H9 (cell line): Measurements from ENCODE around the gene RO60. TPM values are rescaled to one million over a fixed set of nuclear protein-coding genes. Genes with fewer than 3 reads are reported as not detected.

ENCODE experiments used
- DNase-seq: peaks from one replicate; pipeline ENCODE4 v3.0.0-alpha.2; 2017
- H2AFZ ChIP-seq: one replicate; pipeline ENCODE4 v1.6.1; 2013; ENCODE audit warnings: mild to moderate bottlenecking, low read length, control low read depth, moderate library complexity
- H2AK5ac ChIP-seq: 2 replicates; pipeline ENCODE4 v1.6.1; 2013; ENCODE audit warnings: low read length, control low read depth, mixed read lengths; ENCODE audit not compliant: insufficient read length
- H2BK120ac ChIP-seq: one replicate; pipeline ENCODE4 v1.6.1; 2013; ENCODE audit warnings: low read depth, mild to moderate bottlenecking, low read length, control low read depth, inconsistent platforms; ENCODE audit not compliant: poor library complexity, severe bottlenecking
- H2BK12ac ChIP-seq: 2 replicates; pipeline ENCODE4 v1.6.1; 2013; ENCODE audit warnings: low read length, control low read depth, mixed read lengths, low read depth; ENCODE audit not compliant: insufficient read length
- H2BK15ac ChIP-seq: 2 replicates; pipeline ENCODE4 v1.6.1; 2013; ENCODE audit warnings: low read depth, low read length, control low read depth
- H2BK20ac ChIP-seq: one replicate; pipeline ENCODE4 v1.6.1; 2013; ENCODE audit warnings: low read depth, mild to moderate bottlenecking, low read length, control low read depth, inconsistent platforms; ENCODE audit not compliant: poor library complexity, severe bottlenecking
- H2BK5ac ChIP-seq: 2 replicates; pipeline ENCODE4 v1.6.1; 2013; ENCODE audit warnings: low read length, control low read depth, mixed read lengths; ENCODE audit not compliant: insufficient read length
- H3K14ac ChIP-seq: 2 replicates; pipeline ENCODE4 v1.6.1; 2013; ENCODE audit warnings: low read length, control low read depth; ENCODE audit not compliant: insufficient read depth
- H3K18ac ChIP-seq: 2 replicates; pipeline ENCODE4 v1.6.1; 2013; ENCODE audit warnings: low read depth, mild to moderate bottlenecking, mixed read lengths, low read length, control low read depth; ENCODE audit not compliant: insufficient read length
- H3K23ac ChIP-seq: 2 replicates; pipeline ENCODE4 v1.6.1; 2013; ENCODE audit warnings: low read length, control low read depth, mixed read lengths, low read depth; ENCODE audit not compliant: insufficient read length
- H3K23me2 ChIP-seq: 2 replicates; pipeline ENCODE4 v1.6.1; 2013; ENCODE audit warnings: low read depth, mild to moderate bottlenecking, mixed read lengths, low read length, control low read depth; ENCODE audit not compliant: insufficient read length, poor library complexity, severe bottlenecking
- H3K27ac ChIP-seq: 2 replicates; pipeline ENCODE4 v1.5.1; 2013; ENCODE audit warnings: low read length, control low read depth, mixed read lengths, low read depth; ENCODE audit not compliant: insufficient read length
- H3K27me3 ChIP-seq: 2 replicates; pipeline ENCODE4 v1.6.1; 2013; ENCODE audit warnings: low read length, control low read depth, inconsistent platforms; ENCODE audit not compliant: insufficient read depth
- H3K4ac ChIP-seq: 2 replicates; pipeline ENCODE4 v1.6.1; 2013; ENCODE audit warnings: low read depth, mild to moderate bottlenecking, control low read depth, inconsistent platforms, low read length, moderate library complexity
- H3K4me1 ChIP-seq: 2 replicates; pipeline ENCODE4 v1.6.1; 2013; ENCODE audit warnings: low read length, control low read depth, inconsistent platforms; ENCODE audit not compliant: insufficient read depth
- H3K4me2 ChIP-seq: 2 replicates; pipeline ENCODE4 v1.6.1; 2013; ENCODE audit warnings: low read length, control low read depth, mixed read lengths; ENCODE audit not compliant: insufficient read length, insufficient read depth
- H3K56ac ChIP-seq: 2 replicates; pipeline ENCODE4 v1.6.1; 2013; ENCODE audit warnings: low read depth, mild to moderate bottlenecking, mixed read lengths, low read length, control low read depth; ENCODE audit not compliant: insufficient read length
- H3K79me1 ChIP-seq: 2 replicates; pipeline ENCODE4 v1.6.1; 2013; ENCODE audit warnings: low read depth, mild to moderate bottlenecking, moderate library complexity, low read length, control low read depth, inconsistent platforms; ENCODE audit not compliant: insufficient read depth, poor library complexity, severe bottlenecking
- H3K79me2 ChIP-seq: 2 replicates; pipeline ENCODE4 v1.6.1; 2013; ENCODE audit warnings: low read length, control low read depth, inconsistent platforms; ENCODE audit not compliant: insufficient read depth
- H3K9ac ChIP-seq: 2 replicates; pipeline ENCODE4 v1.6.1; 2013; ENCODE audit warnings: low read length, control low read depth, mixed read lengths; ENCODE audit not compliant: insufficient read length; ENCODE audit errors: extremely low read depth
- H3K9me3 ChIP-seq: one replicate; pipeline ENCODE4 v1.6.1; 2013; ENCODE audit warnings: low read depth, low read length, inconsistent platforms; ENCODE audit not compliant: control insufficient read depth
- H3T11ph ChIP-seq: one replicate; pipeline ENCODE4 v1.6.1; 2013; ENCODE audit warnings: mild to moderate bottlenecking, low read length, control low read depth, inconsistent platforms
- H4K20me1 ChIP-seq: one replicate; pipeline ENCODE4 v1.6.1; 2013; ENCODE audit not compliant: control insufficient read depth, insufficient read length, insufficient read depth
- H4K5ac ChIP-seq: 2 replicates; pipeline ENCODE4 v1.6.1; 2013; ENCODE audit warnings: low read depth, mild to moderate bottlenecking, mixed read lengths, low read length, control low read depth; ENCODE audit not compliant: insufficient read length
- H4K8ac ChIP-seq: replicated peaks from 2 replicates; pipeline ENCODE4 v1.6.1; 2013; ENCODE audit warnings: low read length, control low read depth, mixed read lengths, low read depth; ENCODE audit not compliant: insufficient read length
- H4K91ac ChIP-seq: 2 replicates; pipeline ENCODE4 v1.6.1; 2013; ENCODE audit warnings: low read depth, mild to moderate bottlenecking, moderate library complexity, mixed read lengths, low read length, control low read depth; ENCODE audit not compliant: insufficient read length
- H3K27ac Mint-ChIP-seq, 3 experiments: 2 replicates in 2 of 3; 3 replicates in 1 of 3; pipeline ENCODE4 v1.8.0; 2020 to 2021; ENCODE audit warnings: mixed read lengths in 3 of 3, mild to moderate bottlenecking in 1 of 3, moderate library complexity in 1 of 3
- H3K27me3 Mint-ChIP-seq: 2 replicates; pipeline ENCODE4 v1.8.0; 2021; ENCODE audit warnings: low read depth, mild to moderate bottlenecking, moderate library complexity, mixed read lengths
- H3K36me3 Mint-ChIP-seq, 3 experiments: 2 replicates in 2 of 3; 3 replicates in 1 of 3; pipeline ENCODE4 v1.8.0; 2020 to 2021; ENCODE audit warnings: low read depth in 3 of 3, mixed read lengths in 3 of 3; ENCODE audit not compliant: insufficient read depth in 1 of 3
- H3K4me1 Mint-ChIP-seq, 2 experiments: 2 replicates each; pipeline ENCODE4 v1.8.0; 2020; ENCODE audit warnings: mixed read lengths in 2 of 2
- H3K4me3 Mint-ChIP-seq, 2 experiments: 2 replicates in 1 of 2; 3 replicates in 1 of 2; pipeline ENCODE4 v1.8.0; 2020 to 2021; ENCODE audit warnings: mild to moderate bottlenecking in 2 of 2, mixed read lengths in 2 of 2, moderate library complexity in 1 of 2
- H3K9me3 Mint-ChIP-seq, 2 experiments: 2 replicates in 1 of 2; 3 replicates in 1 of 2; pipeline ENCODE4 v1.8.0; 2020; ENCODE audit warnings: mild to moderate bottlenecking in 2 of 2, mixed read lengths in 2 of 2, moderate library complexity in 1 of 2
- WGBS: extraction: QIAGEN DNeasy Blood & Tissue Kit; methylation state at CpG from one replicate; pipeline ENCODE4 v1.1.7; 2013; ENCODE audit warnings: missing lambda C conversion rate, low lambda C conversion rate, mixed read lengths; ENCODE audit not compliant: insufficient read length; ENCODE audit errors: extremely low coverage; 5-methylcytosine and 5-hydroxymethylcytosine counted together
- total RNA-seq: library from RNA; stranded (reverse); gene quantifications from 2 replicates; pipeline ENCODE4 v1.2.1, GENCODE V29; 2021
- TF ChIP-seq, protein P1 (sequence below): fragments of 200-600 bp; sonication (generic); conservative IDR thresholded peaks from 3 replicates; pipeline ENCODE4 v1.8.0; 2021; ENCODE audit warnings: antibody characterized with exemption, mild to moderate bottlenecking

The RO60 gene
- total RNA-seq, 1 experiment from 2014 or later = 84.7 TPM

DNA sequence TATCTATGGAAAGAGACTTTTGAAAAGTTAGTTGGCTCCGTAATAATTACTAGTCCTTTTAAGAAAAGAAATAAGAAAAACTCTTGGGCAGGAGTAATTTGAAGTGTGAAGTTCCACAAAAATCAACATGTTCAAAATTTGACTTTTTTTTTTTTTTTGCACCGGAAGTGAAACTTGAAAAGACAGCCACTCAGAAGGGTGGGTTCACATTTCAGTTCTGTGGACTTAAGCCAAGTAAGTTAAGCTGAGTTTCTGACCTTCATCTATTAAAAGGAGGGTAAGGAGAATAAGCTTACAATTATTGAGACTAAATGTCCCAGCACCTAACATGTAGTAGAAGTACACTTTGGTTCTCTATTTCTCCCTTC is 11.0 kb downstream of the RO60 start:
- H3K79me2 ChIP-seq = peaks cover 6% of the 10 kb centered on the region; the same call in 1 of the 2 replicates
- no peak overlapping the region for H3K18ac ChIP-seq
- Mint-ChIP-seq H3K4me3 (no peak overlapping the region), H3K27ac (no peak overlapping the region), H3K4me1 (peaks cover 2 to 5% of the 10 kb centered on the region in 2 experiments; a peak in 3 of 4 replicates), H3K9me3 (no peaks in the 10 kb centered on the region), H3K36me3 (peaks cover 6 to 9% (median 8%) of the 10 kb centered on the region in 3 experiments; a peak in 5 of 7 replicates), H3K27me3 (no peaks in the 10 kb centered on the region)
- no peak overlapping the region for H3K9ac ChIP-seq
- H4K20me1 ChIP-seq = no peaks in the 10 kb centered on the region
- H2BK15ac ChIP-seq = no peak overlapping the region
- no peak overlapping the region for H3K4ac ChIP-seq
- no peak overlapping the region for H2BK20ac ChIP-seq
- H2AFZ ChIP-seq = no peak overlapping the region
- H3K27ac ChIP-seq = no peak overlapping the region
- H3K14ac ChIP-seq = no peak overlapping the region
- H2BK120ac ChIP-seq = no peak overlapping the region
- WGBS = no CpG with 5 or more reads among the region's 2 CpGs
- H3K23me2 ChIP-seq = no peaks in the 10 kb centered on the region
- no peak for DNase-seq
- no peak overlapping the region for H3T11ph ChIP-seq
- H4K91ac ChIP-seq = no peak overlapping the region
- H2BK12ac ChIP-seq = no peak overlapping the region
- TF ChIP-seq, protein P1, sequence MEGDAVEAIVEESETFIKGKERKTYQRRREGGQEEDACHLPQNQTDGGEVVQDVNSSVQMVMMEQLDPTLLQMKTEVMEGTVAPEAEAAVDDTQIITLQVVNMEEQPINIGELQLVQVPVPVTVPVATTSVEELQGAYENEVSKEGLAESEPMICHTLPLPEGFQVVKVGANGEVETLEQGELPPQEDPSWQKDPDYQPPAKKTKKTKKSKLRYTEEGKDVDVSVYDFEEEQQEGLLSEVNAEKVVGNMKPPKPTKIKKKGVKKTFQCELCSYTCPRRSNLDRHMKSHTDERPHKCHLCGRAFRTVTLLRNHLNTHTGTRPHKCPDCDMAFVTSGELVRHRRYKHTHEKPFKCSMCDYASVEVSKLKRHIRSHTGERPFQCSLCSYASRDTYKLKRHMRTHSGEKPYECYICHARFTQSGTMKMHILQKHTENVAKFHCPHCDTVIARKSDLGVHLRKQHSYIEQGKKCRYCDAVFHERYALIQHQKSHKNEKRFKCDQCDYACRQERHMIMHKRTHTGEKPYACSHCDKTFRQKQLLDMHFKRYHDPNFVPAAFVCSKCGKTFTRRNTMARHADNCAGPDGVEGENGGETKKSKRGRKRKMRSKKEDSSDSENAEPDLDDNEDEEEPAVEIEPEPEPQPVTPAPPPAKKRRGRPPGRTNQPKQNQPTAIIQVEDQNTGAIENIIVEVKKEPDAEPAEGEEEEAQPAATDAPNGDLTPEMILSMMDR = no peak
- no peaks in the 10 kb centered on the region for H3K9me3 ChIP-seq
- no peak overlapping the region for H3K23ac ChIP-seq
- H3K4me2 ChIP-seq = no peak overlapping the region
- no peak overlapping the region for H2AK5ac ChIP-seq
- no peaks in the 10 kb centered on the region; the same call in 1 of the 2 replicates for H3K4me1 ChIP-seq
- H2BK5ac ChIP-seq = no peak overlapping the region
- peaks cover 5% of the 10 kb centered on the region for H3K79me1 ChIP-seq
- H4K8ac ChIP-seq = no peak overlapping the region
- H4K5ac ChIP-seq = no peak overlapping the region
- no peaks in the 10 kb centered on the region for H3K27me3 ChIP-seq
- no peak overlapping the region for H3K56ac ChIP-seq
